Measurements from ENCODE around the gene ZNF45. TPM values are rescaled to one million over a fixed set of nuclear protein-coding genes. Genes with fewer than 3 reads are reported as not detected.

The ZNF45 gene
- total and polyA plus RNA-seq, 2 of the 13 experiments (the other 11 are each of a cell fraction or from before 2014, with no cell fraction given) = 2.4 to 11.3 TPM

- TF ChIP-seq GPN1 (CRISPR knock-in tag; IDR thresholded peaks at IDR 0.05; ENCODE audit: borderline replicate concordance) (no peak), E2F5 (CRISPR knock-in tag; conservative IDR thresholded peaks at IDR 0.05) (peak; percentile 83), ZNF225 (CRISPR knock-in tag; IDR thresholded peaks at IDR 0.05) (no peak), MED1 (CRISPR knock-in tag; IDR thresholded peaks at IDR 0.05) (peak; percentile 28), ZNF879 (CRISPR knock-in tag; IDR thresholded peaks at IDR 0.05) (no peak), ASH2L (IDR thresholded peaks at IDR 0.05; ENCODE audit: insufficient read length, low read depth, low read length) (peak; percentile 84), MAF1 (CRISPR knock-in tag; IDR thresholded peaks at IDR 0.05; ENCODE audit: borderline replicate concordance) (0 out of 2 replicates have a peak, but pooled peaks have one; percentile 40), NFRKB (IDR thresholded peaks at IDR 0.05) (no peak), POLR2AphosphoS2 (IDR thresholded peaks at IDR 0.05; ENCODE audit: low read depth, low read length) (no peak), RELA (CRISPR knock-in tag; IDR thresholded peaks at IDR 0.05) (no peak), ZNF710 (CRISPR knock-in tag; IDR thresholded peaks at IDR 0.05; ENCODE audit: borderline replicate concordance) (no peak; the same call in 1 of the 2 replicates), ATAD3A (CRISPR knock-in tag; IDR thresholded peaks at IDR 0.05) (no peak), ZBTB33 (CRISPR knock-in tag; IDR thresholded peaks at IDR 0.05) (no peak), CERS6 (CRISPR knock-in tag; IDR thresholded peaks at IDR 0.05) (no peak), ZNF260 (CRISPR knock-in tag; IDR thresholded peaks at IDR 0.05; ENCODE audit: borderline replicate concordance, low read depth) (no peak), NR2F1 (CRISPR knock-in tag; IDR thresholded peaks at IDR 0.05) (no peak), ZNF615 (CRISPR knock-in tag; IDR thresholded peaks at IDR 0.05; ENCODE audit: borderline replicate concordance) (no peak), GABPA (IDR thresholded peaks at IDR 0.05; ENCODE audit: low read depth, low read length) (peak; percentile 89), GABPA (CRISPR knock-in tag; IDR thresholded peaks at IDR 0.05; ENCODE audit: low read depth) (peak; percentile 99), HMG20B (CRISPR knock-in tag; conservative IDR thresholded peaks at IDR 0.05) (no peak), HDAC2 (CRISPR knock-in tag; IDR thresholded peaks at IDR 0.05) (0 out of 2 replicates have a peak, but pooled peaks have one; percentile 34), ZXDC (CRISPR knock-in tag; IDR thresholded peaks at IDR 0.05) (0 out of 2 replicates have a peak, but pooled peaks have one; percentile 36)
Observed at GRCh38 chr19:43934985-43935708, at the start of gene ZNF45 (continued).
